OCI-LY7 (cell line): Measurements from ENCODE around the gene IL12A.

ENCODE experiments used
- EZH2phosphoT487 ChIP-seq: fragments of 200-600 bp; sonication (generic); IDR thresholded peaks from 2 replicates; pipeline ENCODE4 v1.6.1; 2018; ENCODE audit warnings: low read depth, borderline replicate concordance, mild to moderate bottlenecking, mixed run types, antibody characterized with exemption, low read length, moderate library complexity, mixed read lengths
- TF ChIP-seq, protein P1 (sequence below): fragments of 200-600 bp; sonication (generic); conservative IDR thresholded peaks from 2 replicates; pipeline ENCODE4 v1.5.1; 2014; ENCODE audit warnings: mild to moderate bottlenecking, antibody characterized with exemption, low read length, moderate library complexity, mixed read lengths

- TF ChIP-seq, protein P1, sequence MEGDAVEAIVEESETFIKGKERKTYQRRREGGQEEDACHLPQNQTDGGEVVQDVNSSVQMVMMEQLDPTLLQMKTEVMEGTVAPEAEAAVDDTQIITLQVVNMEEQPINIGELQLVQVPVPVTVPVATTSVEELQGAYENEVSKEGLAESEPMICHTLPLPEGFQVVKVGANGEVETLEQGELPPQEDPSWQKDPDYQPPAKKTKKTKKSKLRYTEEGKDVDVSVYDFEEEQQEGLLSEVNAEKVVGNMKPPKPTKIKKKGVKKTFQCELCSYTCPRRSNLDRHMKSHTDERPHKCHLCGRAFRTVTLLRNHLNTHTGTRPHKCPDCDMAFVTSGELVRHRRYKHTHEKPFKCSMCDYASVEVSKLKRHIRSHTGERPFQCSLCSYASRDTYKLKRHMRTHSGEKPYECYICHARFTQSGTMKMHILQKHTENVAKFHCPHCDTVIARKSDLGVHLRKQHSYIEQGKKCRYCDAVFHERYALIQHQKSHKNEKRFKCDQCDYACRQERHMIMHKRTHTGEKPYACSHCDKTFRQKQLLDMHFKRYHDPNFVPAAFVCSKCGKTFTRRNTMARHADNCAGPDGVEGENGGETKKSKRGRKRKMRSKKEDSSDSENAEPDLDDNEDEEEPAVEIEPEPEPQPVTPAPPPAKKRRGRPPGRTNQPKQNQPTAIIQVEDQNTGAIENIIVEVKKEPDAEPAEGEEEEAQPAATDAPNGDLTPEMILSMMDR, result no peak
- TF ChIP-seq EZH2phosphoT487, result no peak
Observed at GRCh38 chr3:159982442-159982974, 6.1 kb upstream of the IL12A start.
